AG20443 (cell line): ENCODE measurements around the gene EDAR.

Experiments
- DNase-seq: peaks from one replicate; pipeline ENCODE4 v3.0.0; 2012; ENCODE audit warnings: low spot score, mixed read lengths

EDAR gene

GRCh38 chr2:108923736-108924579, 65.1 kb downstream of the EDAR start:
- DNase-seq: no peak

GRCh38 chr2:108923019-108923700, 65.9 kb downstream of the EDAR start:
- no peak for DNase-seq

GRCh38 chr2:108922141-108922915, 66.7 kb downstream of the EDAR start:
- peak; percentile 70 for DNase-seq

- no peak for DNase-seq
These were observed 67.7 kb downstream of the EDAR start for GRCh38 chr2:108921096-108922030.

- no peak for DNase-seq
These were observed 68.3 kb downstream of the EDAR start for GRCh38 chr2:108920686-108921085.

GRCh38 chr2:108919571-108920373, 69.2 kb downstream of the EDAR start:
- no peak for DNase-seq

GRCh38 chr2:108918941-108919341, 70.1 kb downstream of the EDAR start:
- no peak for DNase-seq

GRCh38 chr2:108918156-108918874, 70.7 kb downstream of the EDAR start:
- no peak for DNase-seq

- DNase-seq: no peak
These were observed 71.5 kb downstream of the EDAR start for GRCh38 chr2:108917526-108917925.

- DNase-seq: peak; percentile 41
These were observed 72.1 kb downstream of the EDAR start for GRCh38 chr2:108916796-108917421.

- DNase-seq: no peak
These were observed 72.8 kb downstream of the EDAR start for GRCh38 chr2:108916122-108916795.

GRCh38 chr2:108912629-108912902, 76.5 kb downstream of the EDAR start:
- no peak for DNase-seq

- DNase-seq: no peak
These were observed 77.0 kb downstream of the EDAR start for GRCh38 chr2:108911807-108912628.

- no peak for DNase-seq
These were observed 77.6 kb downstream of the EDAR start for GRCh38 chr2:108911401-108911800.

- DNase-seq: no peak
These were observed 78.3 kb downstream of the EDAR start for GRCh38 chr2:108910541-108911396.

- peak; percentile 7 for DNase-seq
These were observed 79.0 kb downstream of the EDAR start for GRCh38 chr2:108910011-108910431.

- DNase-seq: peak; percentile 6
These were observed 79.7 kb downstream of the EDAR start for GRCh38 chr2:108909275-108909823.
